Measurements from ENCODE around the gene CREB3L2. TPM values are rescaled to one million over a fixed set of nuclear protein-coding genes. Genes with fewer than 3 reads are reported as not detected.

CREB3L2 gene
- total and polyA plus RNA-seq, 2 of the 8 experiments (the other 6 are each of a cell fraction or from before 2014, with no cell fraction given): 14.4 to 48.3 TPM

GRCh38 chr7:137994216-137994615 is 7.7 kb downstream of the CREB3L2 start:
- H4K91ac ChIP-seq (replicated peaks; ENCODE audit: insufficient read length, low read length): no peak overlapping the region
- H3K23me2 ChIP-seq (ENCODE audit: low read depth, low read length): no peaks in the 10 kb centered on the region; the same call in 1 of the 2 replicates
- H2BK5ac ChIP-seq (ENCODE audit: low read depth, low read length): no peak overlapping the region
- no peak overlapping the region for H3K14ac ChIP-seq (ENCODE audit: insufficient read length)
- H4K20me1 ChIP-seq (replicated peaks in 1 of 2; ENCODE audit: control insufficient read depth in 1 of 2, insufficient read depth in 2 of 2, low read length in 2 of 2): peaks cover 0 to 5% of the 10 kb centered on the region in 2 experiments
- H3K4ac ChIP-seq (replicated peaks; ENCODE audit: insufficient read length, low read depth, low read length): no peak overlapping the region
- H3K4me2 ChIP-seq (ENCODE audit: insufficient read depth in 1 of 2, low read depth in 2 of 2, low read length in 2 of 2): no peak overlapping the region
- H3K9me3 ChIP-seq (ENCODE audit: insufficient read depth in 2 of 2, low read depth in 1 of 2, low read length in 1 of 2): no peaks in the 10 kb centered on the region
- H3K23ac ChIP-seq (ENCODE audit: insufficient read length): no peak overlapping the region
- H2BK120ac ChIP-seq (replicated peaks; ENCODE audit: low read depth, low read length): no peak overlapping the region
- H2AFZ ChIP-seq (ENCODE audit: low read length): no peak overlapping the region
- H3K27me3 ChIP-seq (replicated peaks in 1 of 4; ENCODE audit: control insufficient read depth in 3 of 4, extremely low read depth in 1 of 4, insufficient read depth in 3 of 4, low read length in 3 of 4): no peaks in the 10 kb centered on the region
- FAIRE-seq: no peak
- H2AK5ac ChIP-seq (ENCODE audit: low read depth, low read length): no peak overlapping the region
- POLR2A ChIA-PET (ENCODE audit: partially characterized antibody): no interaction called here
- no peak overlapping the region for H3K27ac ChIP-seq (ENCODE audit: low read depth, low read length)
- H2BK12ac ChIP-seq (ENCODE audit: low read depth, low read length): no peak overlapping the region
- CTCF ChIA-PET (ENCODE audit: partially characterized antibody): interaction anchor here (0.6 to 1.8 kb wide), 4 partner anchors 9 to 713 kb away, joined by 3 to 7 read pairs (median 4); partner anchors contain the start of gene CREB3L2
- no peak overlapping the region for H2BK20ac ChIP-seq (ENCODE audit: low read length)
- no peak overlapping the region for H2BK15ac ChIP-seq (ENCODE audit: low read length)
- H4K8ac ChIP-seq (ENCODE audit: extremely low read depth, insufficient read depth, low read length): no peak overlapping the region
- H4K5ac ChIP-seq (ENCODE audit: insufficient read length, low read depth, low read length): no peak overlapping the region
- peaks cover 15% of the 10 kb centered on the region; the same call in 1 of the 2 replicates for H3K79me1 ChIP-seq (ENCODE audit: low read depth, low read length)
- peaks cover 0 to 13% (median under 1%) of the 10 kb centered on the region in 4 experiments; a peak in 3 of 7 replicates for H3K4me1 ChIP-seq (replicated peaks in 1 of 4; ENCODE audit: control insufficient read depth in 3 of 4, insufficient read depth in 4 of 4, low read length in 3 of 4)
- no peak overlapping the region for H3K9ac ChIP-seq (replicated peaks in 1 of 4; ENCODE audit: extremely low read depth in 1 of 4, low read depth in 3 of 4, low read length in 3 of 4)
- no peak overlapping the region for H3K18ac ChIP-seq (ENCODE audit: extremely low read depth, low read length)
- no peaks in the 10 kb centered on the region for H3K36me3 ChIP-seq (ENCODE audit: control insufficient read depth in 2 of 4, insufficient read depth in 4 of 4, low read length in 3 of 4)
- H3K79me2 ChIP-seq (ENCODE audit: control insufficient read depth in 1 of 2, insufficient read depth in 2 of 2, low read length in 2 of 2): peaks cover 18 to 93% of the 10 kb centered on the region in 2 experiments
- no peak overlapping the region for H3K56ac ChIP-seq (replicated peaks; ENCODE audit: insufficient read length, low read depth, low read length)
- no peak for DNase-seq (ENCODE audit: low read depth in 1 of 2, low spot score in 2 of 2)
- no peak overlapping the region for H3K4me3 ChIP-seq (ENCODE audit: extremely low read depth in 1 of 4, insufficient read depth in 2 of 4, low read depth in 3 of 4, low read length in 4 of 4)
- WGBS, 2 experiments (ENCODE audit: extremely low coverage in 1 of 2, insufficient coverage in 1 of 2, insufficient read length in 1 of 2, insufficient replicate concordance in 2 of 2, low coverage in 1 of 2, low lambda C conversion rate in 2 of 2, missing lambda C conversion rate in 1 of 2): 92% methylated on average over 4 of the region's 4 CpGs; no CpG with 5 or more reads in 1 of the 2 experiments
- TF ChIP-seq GTF2F1 (IDR thresholded peaks at IDR 0.05; ENCODE audit: borderline replicate concordance, low read depth, low read length) (no peak), JUN (IDR thresholded peaks at IDR 0.05; ENCODE audit: low read depth, low read length) (no peak), BCL11A (IDR thresholded peaks at IDR 0.05; ENCODE audit: low read depth in 2 of 2, low read length in 2 of 2) (no peak), EP300 (IDR thresholded peaks at IDR 0.05; ENCODE audit: borderline replicate concordance in 1 of 2, low read depth in 2 of 2, low read length in 2 of 2) (no peak), RAD21 (IDR thresholded peaks at IDR 0.05 in 1 of 2, conservative IDR thresholded peaks at IDR 0.05 in 1 of 2; ENCODE audit: low read depth in 2 of 2, low read length in 2 of 2) (no peak), SIRT6 (IDR thresholded peaks at IDR 0.05; ENCODE audit: low read length) (no peak), SUZ12 (IDR thresholded peaks at IDR 0.05; ENCODE audit: low read length) (no peak), POLR2A (IDR thresholded peaks at IDR 0.05; ENCODE audit: control extremely low read depth in 1 of 2, low read depth in 2 of 2, low read length in 2 of 2) (no peak)
- TF ChIP-seq, protein P1, sequence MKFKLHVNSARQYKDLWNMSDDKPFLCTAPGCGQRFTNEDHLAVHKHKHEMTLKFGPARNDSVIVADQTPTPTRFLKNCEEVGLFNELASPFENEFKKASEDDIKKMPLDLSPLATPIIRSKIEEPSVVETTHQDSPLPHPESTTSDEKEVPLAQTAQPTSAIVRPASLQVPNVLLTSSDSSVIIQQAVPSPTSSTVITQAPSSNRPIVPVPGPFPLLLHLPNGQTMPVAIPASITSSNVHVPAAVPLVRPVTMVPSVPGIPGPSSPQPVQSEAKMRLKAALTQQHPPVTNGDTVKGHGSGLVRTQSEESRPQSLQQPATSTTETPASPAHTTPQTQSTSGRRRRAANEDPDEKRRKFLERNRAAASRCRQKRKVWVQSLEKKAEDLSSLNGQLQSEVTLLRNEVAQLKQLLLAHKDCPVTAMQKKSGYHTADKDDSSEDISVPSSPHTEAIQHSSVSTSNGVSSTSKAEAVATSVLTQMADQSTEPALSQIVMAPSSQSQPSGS (IDR thresholded peaks at IDR 0.05; ENCODE audit: low read length): no peak
